ENCODE measurements around the gene CES3.
A peak's percentile ranks its signal among the peaks of the same experiment; 100 is the strongest.
"Not testable (repeated sequence)": the region's sequence is repeated elsewhere in the genome, so short reads cannot be mapped to it uniquely, and the experiment has no call there.

Gene CES3

GRCh38 chr16:66934138-66934838 lies 26.8 kb upstream of the CES3 start, which contains the start of gene CIAO2B:
TSS of gene CIAO2B (minus strand) at chr16:66934402. CDS start at chr16:66934364, 38 bp downstream.
- DNase-seq (ENCODE audit: low read depth): no peak
- no peak for TF ChIP-seq CTCF (conservative IDR thresholded peaks at IDR 0.05; ENCODE audit: low read depth, low read length)
- H3K4me3 ChIP-seq (ENCODE audit: low read length): peak within 1 kb of the TSS; percentile 95

- DNase-seq (ENCODE audit: low read depth): not testable (repeated sequence)
- H3K4me3 ChIP-seq (ENCODE audit: low read length): peak overlapping the region; percentile 95
Observed at GRCh38 chr16:66934839-66935313, 26.2 kb upstream of the CES3 start.

GRCh38 chr16:66935314-66936011 lies 25.6 kb upstream of the CES3 start, which contains the start of gene CES2:
TSS of gene CES2 (plus strand) at chr16:66935516. CDS start at chr16:66935636, 120 bp downstream.
- peak within 1 kb of the TSS; percentile 95 for H3K4me3 ChIP-seq (ENCODE audit: low read length)
- TF ChIP-seq CTCF (conservative IDR thresholded peaks at IDR 0.05; ENCODE audit: low read depth, low read length): no peak
- DNase-seq (ENCODE audit: low read depth): no peak

- H3K4me3 ChIP-seq (ENCODE audit: low read length): no peak overlapping the region
- no peak for TF ChIP-seq CTCF (conservative IDR thresholded peaks at IDR 0.05; ENCODE audit: low read depth, low read length)
Observed at GRCh38 chr16:66936462-66936861, 24.6 kb upstream of the CES3 start.

GRCh38 chr16:66936889-66937554 lies 24.0 kb upstream of the CES3 start:
- no peak for TF ChIP-seq CTCF (conservative IDR thresholded peaks at IDR 0.05; ENCODE audit: low read depth, low read length)
- H3K4me3 ChIP-seq (ENCODE audit: low read length): no peak overlapping the region
- no peak for DNase-seq (ENCODE audit: low read depth)

More at GRCh38 chr16:66936462-66936861, 24.6 kb upstream of the CES3 start:
- DNase-seq (ENCODE audit: low read depth): no peak

GRCh38 chr16:66937725-66938337 lies 23.2 kb upstream of the CES3 start:
- no peak overlapping the region for H3K4me3 ChIP-seq (ENCODE audit: low read length)
- TF ChIP-seq CTCF (conservative IDR thresholded peaks at IDR 0.05; ENCODE audit: low read depth, low read length): no peak
- DNase-seq (ENCODE audit: low read depth): no peak

GRCh38 chr16:66939366-66939765 lies 21.7 kb upstream of the CES3 start:
- no peak for DNase-seq (ENCODE audit: low read depth)

More at GRCh38 chr16:66939366-66939765, 21.7 kb upstream of the CES3 start:
- no peak for TF ChIP-seq CTCF (conservative IDR thresholded peaks at IDR 0.05; ENCODE audit: low read depth, low read length)
- no peak overlapping the region for H3K4me3 ChIP-seq (ENCODE audit: low read length)
